ENCODE data around the gene ST3GAL6.

GRCh38 chr3:98769448-98769847 is 6.3 kb downstream of the ST3GAL6 start:
- TF ChIP-seq CTCF (IDR thresholded peaks at IDR 0.05; ENCODE audit: low read depth, low read length, poor library complexity, severe bottlenecking) (no peak), EZH2phosphoT487 (IDR thresholded peaks at IDR 0.05; ENCODE audit: borderline replicate concordance, low read length) (no peak)

Measured in DOHH2 (cell line).